GOT3 (cell line): Measurements from ENCODE around the gene PDCL3.
A peak's percentile ranks its signal among the peaks of the same experiment; 100 is the strongest.

Experiments used
- DNase-seq: peaks from one replicate; lab custom pipeline; 2025; ENCODE audit warnings: mixed read lengths; lab: John Stamatoyannopoulos, UW

The PDCL3 gene

GRCh38 chr2:100561191-100561590 lies 1.6 kb upstream of the PDCL3 start:
- DNase-seq, result no peak

DNA sequence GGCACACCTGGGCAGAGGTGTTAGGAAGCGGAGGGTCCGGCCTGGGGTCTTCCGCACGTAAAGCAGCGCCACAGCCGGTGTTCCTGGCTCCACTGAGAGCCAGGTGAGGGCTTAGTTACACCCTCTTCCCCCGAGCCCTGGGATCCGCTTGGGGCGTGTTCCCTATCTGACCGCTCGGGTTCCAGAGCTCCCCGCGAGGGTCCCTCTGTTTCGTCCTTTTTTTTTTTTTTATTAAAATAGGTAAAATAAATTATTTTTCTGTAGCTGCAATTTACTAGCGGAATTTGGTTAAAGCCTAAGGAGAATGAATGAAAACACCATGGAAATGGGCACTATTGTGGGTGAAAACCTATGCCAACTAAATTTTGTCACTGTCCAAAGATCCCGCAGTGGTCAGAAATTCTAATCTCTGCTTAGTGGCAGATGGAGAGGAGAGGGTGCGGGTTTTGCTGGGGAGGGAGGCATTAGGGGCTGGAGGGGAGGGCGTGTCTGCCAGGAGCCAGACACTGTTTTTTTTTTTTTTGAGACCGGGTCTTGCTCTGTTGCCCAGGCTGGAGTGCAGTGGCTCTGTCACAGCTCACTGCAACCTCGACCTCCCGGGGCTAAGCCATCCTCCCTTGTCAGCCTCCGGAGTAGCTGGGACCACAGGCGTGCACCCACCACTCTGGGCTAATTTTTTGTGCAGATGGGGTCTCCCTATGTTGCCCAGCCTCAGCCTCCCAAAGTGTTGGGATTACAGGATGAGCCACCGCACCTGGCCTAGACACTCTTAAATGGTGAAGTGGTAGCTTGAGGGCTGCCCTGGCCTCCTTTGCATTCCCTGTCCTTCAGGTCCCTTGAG lies 834 bp downstream of the PDCL3 start:
- DNase-seq, result no peak

DNA sequence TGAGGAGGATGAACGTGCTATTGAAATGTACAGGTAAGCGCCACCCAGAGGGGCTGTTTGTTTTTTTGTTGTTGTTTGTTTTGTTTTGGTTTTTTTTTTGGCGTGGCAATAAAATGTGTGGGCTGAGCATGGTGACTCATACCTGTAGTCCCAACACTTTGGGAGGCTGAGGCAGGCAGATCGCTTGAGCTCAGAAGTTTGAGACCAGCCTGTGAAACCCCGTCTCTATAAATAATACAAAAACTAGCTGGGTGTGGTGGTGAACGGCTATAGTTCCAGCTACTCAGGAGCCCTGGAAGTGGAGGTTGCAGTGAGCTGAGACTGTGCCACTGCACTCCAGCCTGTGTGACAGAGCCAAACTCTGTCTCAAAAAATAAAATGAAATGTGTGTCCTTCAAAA lies 6.2 kb downstream of the PDCL3 start:
- DNase-seq, result no peak

DNA sequence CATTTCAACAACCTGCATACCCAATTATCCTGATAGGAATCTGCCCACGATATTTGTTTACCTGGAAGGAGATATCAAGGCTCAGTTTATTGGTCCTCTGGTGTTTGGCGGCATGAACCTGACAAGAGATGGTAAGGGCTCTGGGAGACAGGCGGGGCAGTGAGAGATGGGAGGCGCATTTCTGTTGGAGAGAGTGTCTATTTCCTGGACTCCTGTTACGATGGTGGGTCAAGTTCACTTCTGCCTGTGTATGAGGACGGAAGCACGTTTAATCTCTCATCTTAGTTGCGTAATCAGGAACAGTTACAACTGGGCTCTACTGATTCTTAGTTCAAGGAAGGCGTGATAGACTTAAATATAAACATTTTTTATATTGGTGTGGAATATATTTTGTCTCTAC lies 8.9 kb downstream of the PDCL3 start:
- DNase-seq, result no peak

DNA sequence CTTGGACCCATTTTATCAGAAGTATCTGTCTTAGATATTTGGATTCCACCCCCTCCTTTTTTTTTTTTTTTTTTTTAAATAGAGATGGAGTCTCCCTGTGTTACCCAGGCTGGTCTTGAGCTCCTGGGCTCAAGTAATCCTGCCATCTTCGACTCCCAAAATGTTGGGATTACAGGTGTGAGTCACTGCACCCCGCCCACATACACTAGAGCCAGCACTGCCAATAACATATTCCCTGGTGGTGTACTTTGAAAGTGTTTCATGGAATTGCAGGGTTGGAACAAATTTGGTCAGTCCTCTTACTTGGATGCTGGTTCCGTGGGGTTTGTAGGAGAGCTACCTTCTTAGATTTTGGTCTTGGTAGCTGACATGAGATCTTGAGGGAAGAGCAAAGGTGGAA lies 15.0 kb downstream of the PDCL3 start:
- no peak for DNase-seq

GRCh38 chr2:100580367-100581276 lies 17.8 kb downstream of the PDCL3 start:
- no peak for DNase-seq

DNA sequence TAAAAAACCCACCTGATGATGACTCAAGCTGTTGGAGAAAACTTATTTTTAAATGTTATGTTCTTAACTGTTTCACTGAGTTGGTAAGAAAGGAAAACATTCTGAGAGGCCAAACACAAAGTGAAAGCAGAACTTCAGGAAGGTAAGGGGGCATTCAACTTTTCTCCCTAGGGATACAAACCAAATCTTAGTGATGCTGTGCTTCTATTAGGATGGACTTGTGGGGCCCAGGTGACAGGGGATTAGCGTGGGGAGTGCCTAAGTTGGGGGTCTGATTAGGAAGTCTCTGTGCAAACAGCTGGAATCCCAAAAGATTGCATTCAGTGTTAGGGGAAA lies 18.5 kb downstream of the PDCL3 start:
- DNase-seq, result no peak

GRCh38 chr2:100584816-100585215 lies 22.0 kb downstream of the PDCL3 start:
- no peak for DNase-seq

GRCh38 chr2:100588071-100588786 lies 25.4 kb downstream of the PDCL3 start:
- no peak for DNase-seq

DNA sequence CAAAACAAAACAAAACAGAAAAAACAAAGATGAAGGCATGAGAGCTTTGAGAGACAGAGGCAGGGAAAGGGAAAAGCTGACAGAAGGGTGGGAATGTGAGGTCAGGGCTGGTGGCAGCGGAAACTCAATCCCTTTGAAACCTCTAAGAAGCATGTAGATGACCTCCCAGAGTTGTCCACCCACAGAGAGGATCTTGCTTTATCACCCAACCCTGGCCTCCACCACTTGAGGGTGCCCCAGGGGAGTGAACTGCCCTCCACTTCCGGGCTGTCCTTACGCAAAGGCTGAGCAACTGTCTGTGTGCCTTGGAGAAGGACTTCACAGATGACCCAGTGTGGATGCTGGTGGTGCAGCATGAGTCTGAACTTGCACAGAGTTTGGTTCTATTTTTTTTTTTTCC lies 26.7 kb downstream of the PDCL3 start:
- no peak for DNase-seq

- no peak for DNase-seq
Observed at GRCh38 chr2:100592226-100592625, 29.4 kb downstream of the PDCL3 start.

DNA sequence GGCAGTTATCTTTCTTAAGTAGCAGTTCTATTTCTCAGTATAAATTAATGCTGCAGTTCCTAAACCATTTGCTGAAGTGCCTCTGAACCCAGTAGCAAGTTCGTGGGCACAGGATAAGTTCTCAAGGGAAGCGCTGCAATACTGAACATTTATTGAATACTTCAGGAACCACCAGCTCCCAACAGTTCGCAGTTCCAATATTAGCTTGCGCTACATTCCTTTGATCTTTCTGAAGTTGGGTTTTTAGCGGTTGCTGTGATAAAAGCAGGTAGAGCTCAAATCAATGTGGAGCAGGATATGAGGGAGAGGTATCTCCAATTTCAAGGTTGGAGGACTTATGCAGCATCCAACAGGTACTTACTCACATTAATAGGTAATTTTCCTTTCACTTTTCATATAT lies 33.7 kb downstream of the PDCL3 start:
- DNase-seq, result no peak

- no peak for DNase-seq
Observed at GRCh38 chr2:100599566-100599965, 36.8 kb downstream of the PDCL3 start.

GRCh38 chr2:100601661-100602060 lies 38.9 kb downstream of the PDCL3 start:
- DNase-seq, result no peak

DNA sequence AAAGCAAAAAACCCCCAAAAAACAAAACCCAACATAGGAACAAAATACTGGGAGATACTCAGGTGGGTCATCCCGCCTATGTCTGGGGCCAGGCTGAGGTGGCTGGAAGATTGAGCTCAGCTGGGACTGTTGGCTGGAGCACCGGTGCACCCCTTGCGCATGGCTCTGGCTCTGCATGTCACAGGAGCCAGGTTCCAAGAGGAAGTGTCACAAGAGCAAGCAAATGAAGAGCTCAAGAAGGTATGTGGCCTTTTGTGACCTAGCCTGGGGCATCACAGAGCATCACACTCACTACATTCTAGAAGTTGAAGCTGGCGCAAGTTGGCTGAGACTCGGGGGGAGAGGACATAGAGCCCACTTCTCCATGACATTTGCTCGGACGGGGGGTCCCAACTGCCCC lies 40.6 kb downstream of the PDCL3 start:
- DNase-seq, result no peak

GRCh38 chr2:100603948-100604633 lies 41.3 kb downstream of the PDCL3 start:
- DNase-seq, result no peak

DNA sequence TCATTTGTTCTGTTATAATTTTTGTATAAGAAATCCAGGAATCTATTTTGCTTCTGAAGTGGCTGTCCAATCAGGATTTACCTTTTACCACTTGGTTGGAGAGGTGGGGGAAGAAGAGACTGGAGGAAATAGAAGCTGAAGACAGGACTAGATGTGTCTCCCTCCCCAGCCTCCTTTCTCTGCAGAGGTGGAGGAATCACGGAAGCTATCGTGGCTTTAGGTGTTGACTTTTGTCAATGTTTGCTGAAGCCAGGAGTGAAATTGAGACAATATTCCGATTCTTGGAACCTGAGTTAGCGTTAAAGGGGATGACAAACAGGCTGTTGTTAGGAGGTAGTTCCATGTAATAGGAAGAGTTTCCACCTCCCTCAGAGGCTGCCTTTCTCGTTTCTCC lies 43.5 kb downstream of the PDCL3 start:
- no peak for DNase-seq

- DNase-seq, result no peak
Observed at GRCh38 chr2:100606726-100607343, 44.0 kb downstream of the PDCL3 start.

DNA sequence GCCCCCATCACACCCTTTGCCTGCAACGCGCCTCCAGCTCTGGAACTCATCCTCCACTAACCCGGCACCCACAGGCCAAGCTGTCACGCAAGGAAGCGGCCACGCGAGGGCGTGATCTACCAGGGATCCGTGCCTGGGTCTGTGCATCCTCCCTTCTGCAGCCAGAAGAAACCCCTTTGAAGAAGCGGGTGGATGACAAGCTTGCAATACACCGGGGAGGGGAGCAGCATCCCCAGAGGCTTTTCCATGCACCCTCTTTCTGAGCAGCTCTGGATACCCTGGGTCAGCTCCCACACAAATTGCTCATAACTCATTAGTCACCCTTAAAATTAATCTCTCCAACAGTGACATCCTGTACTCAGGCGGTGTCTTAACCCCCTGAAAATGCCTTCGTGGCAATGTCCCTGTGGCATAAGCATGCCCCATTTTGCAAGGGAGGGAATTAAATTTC lies 47.6 kb downstream of the PDCL3 start:
- peak; percentile 23 for DNase-seq

GRCh38 chr2:100611079-100612029 lies 48.6 kb downstream of the PDCL3 start:
- no peak for DNase-seq
